Bronchial epithelial cell (primary cell): Measurements from ENCODE around the gene RAET1E. TPM values are rescaled to one million over a fixed set of nuclear protein-coding genes. Genes with fewer than 3 reads are reported as not detected.
"Not testable (repeated sequence)": the region's sequence is repeated elsewhere in the genome, so short reads cannot be mapped to it uniquely, and the experiment has no call there.

Experiments used
- DNase-seq: peaks from one replicate; pipeline ENCODE4 v3.0.0-alpha.2; 2010; ENCODE audit warnings: low read depth
- FAIRE-seq: peaks from 2 replicates; lab custom pipeline; 2011; peaks lifted over from hg19 to GRCh38; lab: Jason Lieb, UNC
- H3K27me3 ChIP-seq: 2 replicates; pipeline ENCODE4 v1.5.1; 2011; ENCODE audit warnings: low read length; ENCODE audit not compliant: control insufficient read depth, insufficient read depth
- H3K36me3 ChIP-seq: 2 replicates; pipeline ENCODE4 v1.5.1; 2011; ENCODE audit warnings: low read length; ENCODE audit not compliant: control insufficient read depth, insufficient read depth
- H3K4me3 ChIP-seq: 2 replicates; pipeline ENCODE4 v1.5.1; 2011; ENCODE audit warnings: mild to moderate bottlenecking, low read depth, low read length, control low read depth
- total RNA-seq: library from RNA; depleted of rRNA; stranded (reverse); fragments of >200 nt; gene quantifications from 2 replicates; pipeline ENCODE4 v1.2.1, GENCODE V29; 2014
- TF ChIP-seq, protein P1 (sequence below): IDR thresholded peaks from 2 replicates; pipeline ENCODE4 v1.5.1; 2011; ENCODE audit warnings: mild to moderate bottlenecking, moderate library complexity, low read length, control low read depth, inconsistent platforms; ENCODE audit not compliant: insufficient read depth, severe bottlenecking

RAET1E gene
- total RNA-seq, 1 donor from 2014 or later: 19.0 TPM

DNA sequence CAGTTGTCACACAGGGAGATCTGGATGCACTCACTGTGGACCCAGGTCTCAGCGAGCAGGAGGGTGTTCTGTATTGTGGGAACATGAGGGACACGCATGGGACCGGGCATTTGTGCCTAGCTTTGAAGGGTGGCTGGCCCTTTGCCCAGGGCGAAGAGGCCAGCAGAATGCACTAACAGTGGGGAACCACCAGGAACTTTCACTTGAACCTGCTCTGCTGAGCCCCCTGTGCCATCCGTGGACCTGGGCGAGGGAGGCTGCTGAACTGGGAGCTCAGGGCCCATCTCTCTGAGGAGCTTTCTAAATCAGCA lies 42.7 kb upstream of the RAET1E start:
- H3K36me3 ChIP-seq: no peaks in the 10 kb centered on the region
- TF ChIP-seq, protein P1, sequence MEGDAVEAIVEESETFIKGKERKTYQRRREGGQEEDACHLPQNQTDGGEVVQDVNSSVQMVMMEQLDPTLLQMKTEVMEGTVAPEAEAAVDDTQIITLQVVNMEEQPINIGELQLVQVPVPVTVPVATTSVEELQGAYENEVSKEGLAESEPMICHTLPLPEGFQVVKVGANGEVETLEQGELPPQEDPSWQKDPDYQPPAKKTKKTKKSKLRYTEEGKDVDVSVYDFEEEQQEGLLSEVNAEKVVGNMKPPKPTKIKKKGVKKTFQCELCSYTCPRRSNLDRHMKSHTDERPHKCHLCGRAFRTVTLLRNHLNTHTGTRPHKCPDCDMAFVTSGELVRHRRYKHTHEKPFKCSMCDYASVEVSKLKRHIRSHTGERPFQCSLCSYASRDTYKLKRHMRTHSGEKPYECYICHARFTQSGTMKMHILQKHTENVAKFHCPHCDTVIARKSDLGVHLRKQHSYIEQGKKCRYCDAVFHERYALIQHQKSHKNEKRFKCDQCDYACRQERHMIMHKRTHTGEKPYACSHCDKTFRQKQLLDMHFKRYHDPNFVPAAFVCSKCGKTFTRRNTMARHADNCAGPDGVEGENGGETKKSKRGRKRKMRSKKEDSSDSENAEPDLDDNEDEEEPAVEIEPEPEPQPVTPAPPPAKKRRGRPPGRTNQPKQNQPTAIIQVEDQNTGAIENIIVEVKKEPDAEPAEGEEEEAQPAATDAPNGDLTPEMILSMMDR: no peak
- H3K27me3 ChIP-seq: no peaks in the 10 kb centered on the region
- no peak for DNase-seq
- H3K4me3 ChIP-seq: no peak overlapping the region
- FAIRE-seq: no peak

DNA sequence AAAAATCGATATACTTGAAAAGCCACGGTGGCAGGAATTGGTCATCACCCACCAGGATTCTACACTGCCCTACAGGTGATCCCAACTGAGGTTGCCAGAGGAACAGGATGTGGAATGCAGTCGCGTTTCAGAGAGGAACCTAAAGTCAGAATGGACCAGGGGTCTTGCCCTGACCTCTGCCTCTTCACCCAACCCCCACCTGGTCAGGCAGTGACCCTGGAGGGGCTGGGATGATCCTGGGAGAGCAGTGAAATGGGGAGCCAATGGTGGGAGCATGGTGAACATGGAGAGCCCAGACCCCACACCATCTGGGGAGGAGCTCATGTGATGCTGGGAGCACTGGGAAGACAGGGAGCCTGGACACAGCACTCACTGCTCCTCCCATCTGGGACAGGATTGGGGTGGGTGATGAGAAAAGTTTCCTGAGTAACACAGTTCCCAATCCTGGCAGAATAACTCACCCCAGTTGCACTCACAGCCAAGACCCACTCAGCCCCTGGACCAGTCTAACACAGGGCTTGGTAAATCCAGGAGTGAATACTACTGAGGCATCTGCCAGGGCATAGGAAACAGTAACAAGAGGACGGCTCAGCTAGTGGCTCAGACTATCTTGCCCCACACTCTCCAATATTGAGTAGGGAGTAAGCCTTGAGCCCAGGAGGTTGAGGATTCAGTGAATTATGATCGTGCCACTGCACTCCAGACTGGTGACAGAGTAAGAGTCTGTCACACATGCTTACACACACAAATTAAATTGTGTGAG lies 42.2 kb upstream of the RAET1E start:
- FAIRE-seq: no peak
- no peaks in the 10 kb centered on the region for H3K27me3 ChIP-seq

DNA sequence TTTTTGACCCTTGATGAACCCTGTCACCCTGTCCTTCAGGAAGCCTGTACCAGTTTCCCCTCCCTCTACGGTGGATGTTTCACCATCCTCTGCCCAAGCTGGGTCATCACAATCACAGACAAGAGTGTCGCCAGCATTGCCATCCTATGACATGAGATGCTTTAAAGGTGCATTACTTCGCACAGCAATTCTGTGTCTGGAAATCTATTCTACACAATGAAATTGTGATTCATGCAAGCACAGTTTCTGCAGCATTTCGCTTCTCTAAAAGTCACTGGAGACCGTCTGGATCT lies 41.4 kb upstream of the RAET1E start:
- TF ChIP-seq, protein P1: no peak
- no peak for FAIRE-seq
- Histone ChIP-seq H3K36me3 (no peaks in the 10 kb centered on the region), H3K27me3 (no peaks in the 10 kb centered on the region), H3K4me3 (no peak overlapping the region)
- no peak for DNase-seq

More for the DNA sequence above, 42.2 kb upstream of the RAET1E start:
- no peak overlapping the region for H3K4me3 ChIP-seq
- no peak for DNase-seq
- H3K36me3 ChIP-seq: no peaks in the 10 kb centered on the region
- TF ChIP-seq, protein P1: no peak

DNA sequence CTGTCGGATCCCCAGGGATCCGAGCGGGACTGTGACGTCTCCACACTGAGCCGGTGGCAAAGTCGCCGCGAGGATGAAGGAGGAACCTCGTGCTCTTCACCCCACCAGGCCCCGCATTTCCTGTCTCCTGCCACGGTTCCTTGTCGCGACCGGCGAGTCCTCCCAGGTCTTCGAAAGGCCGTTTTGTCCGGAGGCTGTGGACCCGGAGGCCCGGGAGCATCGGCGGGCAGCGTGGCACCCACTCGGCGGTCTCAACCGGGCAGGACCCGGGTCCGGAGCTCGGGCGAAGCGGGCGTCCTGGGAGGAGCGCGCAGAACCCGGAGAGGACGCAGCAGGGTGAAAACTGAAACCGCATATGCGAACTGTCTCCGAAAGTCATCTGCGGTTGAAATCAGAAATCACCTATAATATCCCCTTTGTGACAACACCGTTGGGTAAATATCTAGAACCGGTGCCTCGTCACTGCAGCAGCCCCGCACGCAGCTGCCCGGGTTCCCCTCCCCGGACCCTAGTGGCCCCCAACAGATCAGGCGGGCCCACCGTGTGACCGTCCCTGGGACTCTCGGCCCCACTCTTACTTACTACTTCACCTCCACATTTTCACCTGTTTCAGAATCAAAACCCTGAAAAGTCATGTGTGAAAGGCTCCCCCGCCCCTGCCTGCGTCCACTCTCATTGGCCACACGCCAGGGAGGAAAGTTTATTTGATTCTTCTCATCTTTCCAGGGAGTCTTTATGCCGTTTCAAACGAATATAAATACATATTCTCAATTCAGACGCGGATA lies 40.9 kb upstream of the RAET1E start:
- TF ChIP-seq, protein P1: no peak
- FAIRE-seq (no peak), DNase-seq (no peak)
- H3K36me3 ChIP-seq: no peaks in the 10 kb centered on the region
- H3K4me3 ChIP-seq: peak overlapping the region; percentile 56
- no peaks in the 10 kb centered on the region for H3K27me3 ChIP-seq

DNA sequence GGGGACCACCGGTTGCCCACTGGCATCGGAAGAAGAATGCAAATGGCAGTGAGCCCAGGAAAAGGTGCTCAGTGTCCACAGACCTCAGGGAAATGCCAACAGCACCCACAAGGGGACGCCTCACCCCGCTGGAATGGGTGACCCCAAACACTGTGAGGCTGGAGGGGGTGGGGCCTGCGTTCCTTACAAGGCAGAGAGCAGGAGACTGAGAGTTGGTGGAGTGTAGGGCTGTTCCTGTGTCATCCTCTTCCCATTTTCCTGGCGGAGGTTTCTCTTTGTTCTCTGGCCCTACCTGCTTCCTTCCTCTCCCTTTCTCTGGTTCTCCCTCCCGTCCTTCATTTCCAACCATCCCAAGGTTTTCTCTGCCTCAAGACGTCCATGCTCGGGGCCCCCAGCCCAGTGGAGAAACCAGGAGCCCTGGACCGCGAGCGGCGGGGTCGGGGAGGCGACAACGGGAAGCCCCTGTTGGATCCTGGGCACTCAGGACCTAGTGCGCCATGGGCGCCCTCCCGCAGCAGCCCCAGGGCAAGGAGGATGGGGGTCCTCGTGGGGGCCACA lies 40.2 kb upstream of the RAET1E start:
- peak overlapping the region; percentile 56 for H3K4me3 ChIP-seq
- DNase-seq, H3K27me3 ChIP-seq, FAIRE-seq, H3K36me3 ChIP-seq: not testable (repeated sequence)
- TF ChIP-seq, protein P1: peak; percentile 2
